Mucosa of descending colon (tissue), 3 donors: ENCODE data around the gene FBXO7. TPM values are rescaled to one million over a fixed set of nuclear protein-coding genes. Genes with fewer than 3 reads are reported as not detected.

Experiments
- ATAC-seq: fragments of 200-7000 bp; cut with Tn5 transposase; one replicate; pipeline ENCODE4 v1.9.1; 2020; ENCODE audit warnings: mild to moderate bottlenecking, moderate library complexity
- DNase-seq, 3 donors: peaks; one replicate each; pipeline ENCODE4 v3.0.0-alpha.2; 2020
- H3K36me3 ChIP-seq: fragments of 200-600 bp; one replicate; pipeline ENCODE4 v1.8.0; 2021; ENCODE audit warnings: low read depth, mild to moderate bottlenecking
- H3K4me1 ChIP-seq: fragments of 200-600 bp; one replicate; pipeline ENCODE4 v1.8.0; 2021; ENCODE audit warnings: low read depth, mild to moderate bottlenecking
- H3K4me3 ChIP-seq: fragments of 200-600 bp; one replicate; pipeline ENCODE4 v1.8.0; 2021; ENCODE audit warnings: mild to moderate bottlenecking
- H3K9me3 ChIP-seq: fragments of 200-600 bp; one replicate; pipeline ENCODE4 v1.8.0; 2021; ENCODE audit warnings: mild to moderate bottlenecking
- intact Hi-C, 2 donors: fragments of 100-400 bp; cut with DNase I in 1 of 2; cut with micrococcal nuclease in 1 of 2; formaldehyde crosslinking; loops; one replicate each; pipeline versions ENCODE4 v1.11.0 to v1.11.1; 2022; cut with DNase I, micrococcal nuclease
- total RNA-seq, 3 donors: library from RNA; stranded (reverse); fragmentation: NEBNext Ultra II Directional in 2 of 3; extraction: Animal tissue kit (Norgen Biotek cat#: 25700) in 2 of 3; gene quantifications; one replicate each; pipeline versions ENCODE4 v1.2.1 to v1.2.4, GENCODE V29; 2021 to 2023
- TF ChIP-seq, protein P1 (sequence below): fragments of 200-600 bp; IDR thresholded peaks from one replicate; pipeline ENCODE4 v1.8.0; 2022; ENCODE audit warnings: antibody characterized with exemption, mild to moderate bottlenecking
- donor health status: DM: no; HTN: no; CAD: no; lungs with moderate emphysema.
- donor health status: DM: no; HTN: no; CAD: no.
- donor health status: DM: no; HTN: yes; CAD: no.

The FBXO7 gene
- total RNA-seq, 3 donors from 2014 or later = 63.0 to 84.3 (median 71.5) TPM

DNA sequence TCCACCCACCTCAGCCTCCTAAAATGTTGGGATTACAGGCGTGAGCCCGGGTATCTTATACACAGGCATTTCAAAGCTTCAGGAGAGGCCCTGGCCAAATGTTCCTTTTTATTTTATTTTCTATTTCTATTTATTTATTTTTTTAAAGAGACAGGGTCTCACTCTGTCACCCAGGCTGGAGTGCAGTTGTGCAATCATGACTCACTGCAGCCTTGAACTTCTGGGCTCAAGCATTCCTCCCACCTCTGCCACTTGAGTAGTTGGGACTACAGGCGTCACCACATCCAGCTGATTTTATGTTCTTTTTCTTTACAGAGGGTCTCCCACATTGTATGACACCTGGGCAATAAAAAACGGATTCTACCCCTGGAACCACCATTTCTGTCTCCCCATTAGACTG is 71.2 kb downstream of the FBXO7 start:
- DNase-seq (no peak), ATAC-seq (no peak)
- TF ChIP-seq, protein P1, sequence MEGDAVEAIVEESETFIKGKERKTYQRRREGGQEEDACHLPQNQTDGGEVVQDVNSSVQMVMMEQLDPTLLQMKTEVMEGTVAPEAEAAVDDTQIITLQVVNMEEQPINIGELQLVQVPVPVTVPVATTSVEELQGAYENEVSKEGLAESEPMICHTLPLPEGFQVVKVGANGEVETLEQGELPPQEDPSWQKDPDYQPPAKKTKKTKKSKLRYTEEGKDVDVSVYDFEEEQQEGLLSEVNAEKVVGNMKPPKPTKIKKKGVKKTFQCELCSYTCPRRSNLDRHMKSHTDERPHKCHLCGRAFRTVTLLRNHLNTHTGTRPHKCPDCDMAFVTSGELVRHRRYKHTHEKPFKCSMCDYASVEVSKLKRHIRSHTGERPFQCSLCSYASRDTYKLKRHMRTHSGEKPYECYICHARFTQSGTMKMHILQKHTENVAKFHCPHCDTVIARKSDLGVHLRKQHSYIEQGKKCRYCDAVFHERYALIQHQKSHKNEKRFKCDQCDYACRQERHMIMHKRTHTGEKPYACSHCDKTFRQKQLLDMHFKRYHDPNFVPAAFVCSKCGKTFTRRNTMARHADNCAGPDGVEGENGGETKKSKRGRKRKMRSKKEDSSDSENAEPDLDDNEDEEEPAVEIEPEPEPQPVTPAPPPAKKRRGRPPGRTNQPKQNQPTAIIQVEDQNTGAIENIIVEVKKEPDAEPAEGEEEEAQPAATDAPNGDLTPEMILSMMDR = no peak
- Histone ChIP-seq H3K36me3 (no peaks in the 10 kb centered on the region), H3K4me3 (no peak overlapping the region), H3K4me1 (no peaks in the 10 kb centered on the region), H3K9me3 (no peaks in the 10 kb centered on the region)
- intact Hi-C loops = no loop called here

DNA sequence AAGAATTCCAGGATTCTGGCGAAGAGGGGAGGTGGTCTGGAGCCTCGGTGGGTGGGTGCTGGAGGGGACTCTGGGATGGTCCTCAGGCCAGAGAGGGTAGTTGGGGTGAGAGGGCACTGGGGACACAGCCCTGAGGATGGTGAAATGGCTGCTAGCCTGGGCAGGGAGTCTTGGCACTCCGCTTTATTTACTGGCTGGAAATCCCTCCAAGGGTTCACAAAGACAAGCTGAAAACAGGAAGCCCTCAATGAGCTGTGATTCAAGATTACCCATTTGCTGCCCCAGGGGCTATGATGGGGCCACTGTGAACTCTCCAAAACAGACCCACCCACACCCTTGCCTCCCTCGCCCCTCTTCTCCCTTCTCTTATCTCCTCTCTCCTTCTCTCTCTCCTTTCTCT is 71.9 kb downstream of the FBXO7 start:
- H3K36me3 ChIP-seq = no peaks in the 10 kb centered on the region
- TF ChIP-seq, protein P1 = no peak
- no peaks in the 10 kb centered on the region for H3K9me3 ChIP-seq
- H3K4me1 ChIP-seq = no peaks in the 10 kb centered on the region
- peak; percentile 16 for ATAC-seq
- no peak overlapping the region for H3K4me3 ChIP-seq
- DNase-seq = no peak
- intact Hi-C loops = no loop called here

DNA sequence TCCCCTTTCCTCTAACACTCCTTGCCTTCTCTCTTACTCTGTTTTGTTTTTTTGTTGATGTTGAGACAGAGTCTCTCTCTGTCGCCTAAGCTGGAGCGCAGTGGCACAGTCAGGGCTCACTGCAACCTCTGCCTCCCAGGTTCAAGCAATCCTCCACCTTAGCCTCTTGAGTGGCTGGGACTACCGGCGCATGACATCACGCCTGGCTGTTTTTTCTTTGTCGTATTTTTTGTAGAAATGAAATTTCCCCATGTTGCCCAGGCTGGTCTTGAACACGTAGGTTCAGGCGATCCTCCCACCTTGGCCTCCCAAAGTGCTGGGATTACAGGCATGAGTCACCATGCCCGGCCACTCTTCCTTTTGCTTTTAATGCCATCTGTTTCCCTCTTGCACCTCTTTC is 72.3 kb downstream of the FBXO7 start:
- H3K4me3 ChIP-seq = no peak overlapping the region
- no peaks in the 10 kb centered on the region for H3K4me1 ChIP-seq
- H3K9me3 ChIP-seq = no peaks in the 10 kb centered on the region
- TF ChIP-seq, protein P1 = no peak
- intact Hi-C loops = no loop called here
- ATAC-seq = peak; percentile 12
- H3K36me3 ChIP-seq = no peaks in the 10 kb centered on the region
- DNase-seq = no peak

DNA sequence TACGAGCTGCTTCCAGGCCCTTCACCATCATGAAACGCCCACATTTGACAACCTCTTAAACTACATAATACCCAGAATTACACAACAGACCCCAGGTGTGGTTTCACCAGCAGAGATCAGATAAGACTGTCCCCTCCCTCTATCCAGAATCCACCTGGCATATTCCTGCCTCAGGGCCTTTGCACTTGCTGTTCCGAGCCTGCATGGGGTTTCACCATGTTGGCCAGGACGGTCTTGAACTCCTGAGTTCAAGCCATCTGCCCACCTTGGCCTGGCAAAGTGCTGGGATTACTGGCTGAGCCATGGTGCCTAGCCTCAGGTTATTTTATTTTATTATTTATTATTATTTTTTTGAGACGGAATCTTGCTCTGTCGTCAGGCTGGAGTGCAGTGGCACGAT is 73.4 kb downstream of the FBXO7 start:
- no peak for ATAC-seq
- DNase-seq = no peak
- TF ChIP-seq, protein P1 = no peak

More for the DNA sequence above, 73.4 kb downstream of the FBXO7 start:
- Histone ChIP-seq H3K4me3 (no peak overlapping the region), H3K9me3 (no peaks in the 10 kb centered on the region), H3K4me1 (no peaks in the 10 kb centered on the region), H3K36me3 (no peaks in the 10 kb centered on the region)
- intact Hi-C loops = no loop called here

Other genes with a start within 250 kb of the FBXO7 start
- gene SLC5A4, start 219.5 kb upstream of the FBXO7 start, total RNA-seq = under 1 TPM in 2 of 3 donors, not detected in 1; 0.13 to 0.14 TPM
- not detected for gene RFPL3, start 116.9 kb upstream of the FBXO7 start, total RNA-seq
- gene RTCB, start 62.6 kb upstream of the FBXO7 start, total RNA-seq = 100 to 1,000 TPM in 1 of 3 donors, 10 to 100 TPM in 2; 73.1 to 113 (median 85.6) TPM
- gene BPIFC, start 10.4 kb upstream of the FBXO7 start, total RNA-seq = not detected